NCI-H510A treated with DMSO at 0.1 percent for 48 hours (cell line): ENCODE data around the gene UROC1.

Experiments used
- DNase-seq: peaks from one replicate; lab custom pipeline; 2025; lab: John Stamatoyannopoulos, UW

UROC1 gene

GRCh38 chr3:126517291-126517951, at the start of gene UROC1:
TSS of gene UROC1 (minus strand) at chr3:126517773. CDS start at chr3:126517719, 54 bp downstream.
- no peak for DNase-seq

- DNase-seq = no peak
Measured at GRCh38 chr3:126562737-126563276, 45.2 kb upstream of the UROC1 start.

GRCh38 chr3:126558336-126559071, 40.9 kb upstream of the UROC1 start, which contains the start of gene C3orf22:
TSS of gene C3orf22 (minus strand) at chr3:126558932. CDS start at chr3:126553390, 5,542 bp downstream.
- DNase-seq = no peak

GRCh38 chr3:126557761-126558160, 40.2 kb upstream of the UROC1 start:
- DNase-seq = no peak

GRCh38 chr3:126557415-126557745, 39.8 kb upstream of the UROC1 start:
- no peak for DNase-seq

GRCh38 chr3:126556637-126557414, 39.3 kb upstream of the UROC1 start:
- no peak for DNase-seq

GRCh38 chr3:126555795-126556636, 38.4 kb upstream of the UROC1 start:
- DNase-seq = no peak

- DNase-seq = no peak
Measured at GRCh38 chr3:126554560-126555525, 37.3 kb upstream of the UROC1 start.

GRCh38 chr3:126553284-126554084, 35.9 kb upstream of the UROC1 start:
- no peak for DNase-seq

- no peak for DNase-seq
Measured at GRCh38 chr3:126552688-126553283, 35.2 kb upstream of the UROC1 start.

GRCh38 chr3:126551839-126552687, 34.5 kb upstream of the UROC1 start:
- no peak for DNase-seq

- DNase-seq = no peak
Measured at GRCh38 chr3:126551121-126551838, 33.7 kb upstream of the UROC1 start.

GRCh38 chr3:126550488-126551051, 33.0 kb upstream of the UROC1 start:
- no peak for DNase-seq

GRCh38 chr3:126549861-126550487, 32.4 kb upstream of the UROC1 start:
- no peak for DNase-seq

- no peak for DNase-seq
Measured at GRCh38 chr3:126548556-126549466, 31.2 kb upstream of the UROC1 start.

GRCh38 chr3:126547721-126548120, 30.1 kb upstream of the UROC1 start:
- DNase-seq = no peak
